SU-DHL-6 (cell line): Measurements from ENCODE around the gene HAUS5.

Experiments
- CTCF ChIP-seq: fragments of 200-600 bp; sonication (generic); IDR thresholded peaks from one replicate; pipeline ENCODE4 v1.5.1; 2017; ENCODE audit warnings: antibody characterized with exemption, mild to moderate bottlenecking, low read length, moderate library complexity; ENCODE audit not compliant: insufficient read depth, poor library complexity, severe bottlenecking
- EZH2phosphoT487 ChIP-seq: fragments of 200-600 bp; sonication (generic), shearing (Covaris generic); conservative IDR thresholded peaks from 2 replicates; pipeline ENCODE4 v1.6.1; 2018; ENCODE audit warnings: mild to moderate bottlenecking, antibody characterized with exemption, low read length, moderate library complexity, mixed read lengths

GRCh38 chr19:35615036-35615435 is 2.5 kb downstream of the HAUS5 start:
- TF ChIP-seq CTCF = no peak
- no peak for TF ChIP-seq EZH2phosphoT487
